AG09319 (cell line): ENCODE data around the gene RAI14.

Experiments used
- DNase-seq: peaks from one replicate; pipeline ENCODE4 v3.0.0-alpha.2; 2010; ENCODE audit warnings: low read depth; ENCODE audit errors: extremely low read depth
- TF ChIP-seq, protein P1 (sequence below): IDR thresholded peaks from 2 replicates; pipeline ENCODE4 v1.5.1; 2011; ENCODE audit warnings: low read depth, mild to moderate bottlenecking, inconsistent platforms, low read length, moderate library complexity

RAI14 gene

GRCh38 chr5:34666392-34667080 is 10.4 kb downstream of the RAI14 start:
- TF ChIP-seq, protein P1, sequence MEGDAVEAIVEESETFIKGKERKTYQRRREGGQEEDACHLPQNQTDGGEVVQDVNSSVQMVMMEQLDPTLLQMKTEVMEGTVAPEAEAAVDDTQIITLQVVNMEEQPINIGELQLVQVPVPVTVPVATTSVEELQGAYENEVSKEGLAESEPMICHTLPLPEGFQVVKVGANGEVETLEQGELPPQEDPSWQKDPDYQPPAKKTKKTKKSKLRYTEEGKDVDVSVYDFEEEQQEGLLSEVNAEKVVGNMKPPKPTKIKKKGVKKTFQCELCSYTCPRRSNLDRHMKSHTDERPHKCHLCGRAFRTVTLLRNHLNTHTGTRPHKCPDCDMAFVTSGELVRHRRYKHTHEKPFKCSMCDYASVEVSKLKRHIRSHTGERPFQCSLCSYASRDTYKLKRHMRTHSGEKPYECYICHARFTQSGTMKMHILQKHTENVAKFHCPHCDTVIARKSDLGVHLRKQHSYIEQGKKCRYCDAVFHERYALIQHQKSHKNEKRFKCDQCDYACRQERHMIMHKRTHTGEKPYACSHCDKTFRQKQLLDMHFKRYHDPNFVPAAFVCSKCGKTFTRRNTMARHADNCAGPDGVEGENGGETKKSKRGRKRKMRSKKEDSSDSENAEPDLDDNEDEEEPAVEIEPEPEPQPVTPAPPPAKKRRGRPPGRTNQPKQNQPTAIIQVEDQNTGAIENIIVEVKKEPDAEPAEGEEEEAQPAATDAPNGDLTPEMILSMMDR, result no peak
- no peak for DNase-seq

DNA sequence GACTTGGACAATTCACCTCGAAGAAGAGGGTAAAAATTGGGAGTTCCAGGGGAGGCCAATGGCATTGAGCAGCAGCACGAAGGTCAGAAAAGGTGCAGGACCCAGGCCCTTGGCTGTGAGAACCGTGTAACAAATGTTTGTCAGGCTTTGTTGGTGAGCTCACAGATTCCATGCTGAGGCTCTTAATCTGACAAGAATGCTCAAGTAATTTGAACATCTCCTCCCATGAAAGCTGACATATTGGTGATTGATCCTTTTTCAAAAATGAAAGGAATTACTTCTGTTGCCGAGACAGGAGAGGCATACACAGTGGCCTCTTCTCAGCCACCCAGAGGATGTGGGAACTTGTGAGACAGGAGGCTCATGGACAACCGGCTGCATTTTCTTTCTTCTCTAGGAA is 11.6 kb downstream of the RAI14 start:
- DNase-seq, result no peak

GRCh38 chr5:34669931-34670516 is 13.9 kb downstream of the RAI14 start:
- TF ChIP-seq, protein P1, result no peak
- DNase-seq, result no peak

More for the DNA sequence above, 11.6 kb downstream of the RAI14 start:
- TF ChIP-seq, protein P1, result no peak

- DNase-seq, result no peak
- TF ChIP-seq, protein P1, result no peak
Measured at GRCh38 chr5:34672196-34672595, 16.1 kb downstream of the RAI14 start.

- DNase-seq, result no peak
- TF ChIP-seq, protein P1, result no peak
Measured at GRCh38 chr5:34673463-34674125, 17.5 kb downstream of the RAI14 start.

DNA sequence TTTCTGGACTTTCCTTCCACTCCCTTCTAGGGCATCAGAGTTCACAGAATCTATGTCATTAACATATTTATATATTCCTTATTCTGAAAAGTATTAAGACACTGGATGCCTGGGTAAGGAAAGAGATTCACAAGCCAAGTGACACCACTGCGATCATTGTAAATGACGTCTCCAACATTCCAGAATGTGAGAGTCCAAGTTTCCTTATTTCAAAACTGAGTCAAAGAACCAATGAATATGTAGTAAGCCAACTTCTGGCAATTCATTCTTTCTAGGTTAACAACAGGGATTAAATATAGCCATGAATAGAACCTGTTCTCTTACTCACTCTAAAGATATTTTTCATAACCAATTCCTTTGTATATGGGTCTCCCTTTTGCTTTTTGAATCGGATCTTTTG is 18.1 kb downstream of the RAI14 start:
- TF ChIP-seq, protein P1, result no peak
- peak; percentile 61 for DNase-seq

DNA sequence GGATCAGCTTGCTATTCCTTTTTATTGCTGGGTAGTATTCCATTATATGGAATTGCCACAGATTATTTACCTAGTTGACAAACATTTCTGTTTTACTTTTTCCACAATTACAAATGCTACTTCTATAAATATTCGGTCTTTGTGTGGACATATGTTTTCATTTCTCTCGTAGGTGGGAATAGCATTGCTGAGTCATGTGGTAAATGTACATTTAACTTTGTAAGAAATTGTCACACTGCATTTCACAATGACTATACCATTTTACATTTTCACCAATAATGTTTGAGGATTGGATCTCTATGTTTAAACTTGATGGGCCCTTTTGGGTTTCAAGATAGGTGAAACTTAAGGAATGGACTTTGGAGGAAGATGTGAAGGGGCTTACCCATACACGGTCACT is 19.7 kb downstream of the RAI14 start:
- TF ChIP-seq, protein P1, result no peak
- DNase-seq, result no peak
